Caco-2 (cell line): Measurements from ENCODE around the gene FGF14. TPM values are rescaled to one million over a fixed set of nuclear protein-coding genes. Genes with fewer than 3 reads are reported as not detected.

Experiments
- BruUV-seq: library from RNA; stranded (reverse); fragments of 400-500 nt; replicated peaks from 2 replicates; lab custom pipeline; 2021; lab: Mats Ljungman, UMichigan
- CTCF ChIA-PET: fragments of 300-600 bp; sonication (Branson Sonifier 250); formaldehyde crosslinking; loops from one replicate; lab custom pipeline; 2022; ENCODE audit warnings: antibody characterized with exemption; lab: Charles Lee
- POLR2A ChIA-PET: fragments of 300-600 bp; sonication (Branson Sonifier 250); formaldehyde crosslinking; loops from one replicate; lab custom pipeline; 2022; ENCODE audit warnings: antibody characterized with exemption; lab: Charles Lee
- DNase-seq, 2 experiments: peaks; one replicate each; pipeline versions ENCODE4 v3.0.0 to v3.0.0-alpha.2; 2020 to 2022
- H3K27me3 ChIP-seq: replicated peaks from 2 replicates; pipeline ENCODE4 v1.6.0; 2011; ENCODE audit warnings: low read length; ENCODE audit not compliant: control insufficient read depth, insufficient read depth
- H3K36me3 ChIP-seq: 2 replicates; pipeline ENCODE4 v1.5.1; 2011; ENCODE audit warnings: low read length; ENCODE audit not compliant: control insufficient read depth, insufficient read depth
- H3K4me1 ChIP-seq: fragments of 250-450 bp; sonication (Bioruptor Pico); 2 replicates; pipeline ENCODE4 v1.5.1; 2020; ENCODE audit warnings: mild to moderate bottlenecking
- H3K4me3 ChIP-seq: 2 replicates; pipeline ENCODE4 v1.5.1; 2011; ENCODE audit warnings: low read depth, mild to moderate bottlenecking, control low read depth, low read length
- H3K9me3 ChIP-seq: fragments of 250-450 bp; sonication (Bioruptor Pico); 2 replicates; pipeline ENCODE4 v1.5.1; 2020; ENCODE audit warnings: mild to moderate bottlenecking, moderate library complexity
- H3K27ac Mint-ChIP-seq: one replicate; pipeline ENCODE4 v1.8.0; 2022; ENCODE audit warnings: mixed read lengths; ENCODE audit not compliant: unreplicated experiment
- H3K27me3 Mint-ChIP-seq: one replicate; pipeline ENCODE4 v1.8.0; 2022; ENCODE audit warnings: mixed read lengths; ENCODE audit not compliant: insufficient read depth, unreplicated experiment
- H3K36me3 Mint-ChIP-seq: one replicate; pipeline ENCODE4 v1.8.0; 2022; ENCODE audit warnings: mild to moderate bottlenecking, mixed read lengths; ENCODE audit not compliant: insufficient read depth, unreplicated experiment
- H3K4me1 Mint-ChIP-seq: one replicate; pipeline ENCODE4 v1.8.0; 2022; ENCODE audit warnings: low read depth, mixed read lengths; ENCODE audit not compliant: unreplicated experiment
- H3K4me3 Mint-ChIP-seq: one replicate; pipeline ENCODE4 v1.8.0; 2022; ENCODE audit warnings: mild to moderate bottlenecking, moderate library complexity, mixed read lengths; ENCODE audit not compliant: unreplicated experiment
- H3K9me3 Mint-ChIP-seq: one replicate; pipeline ENCODE4 v1.8.0; 2022; ENCODE audit warnings: mixed read lengths; ENCODE audit not compliant: unreplicated experiment
- CTCF ChIP-seq, 2 experiments: fragments of 200-600 bp in 1 of 2; IDR thresholded peaks; 1 replicate in 1 of 2; 2 replicates in 1 of 2; pipeline versions ENCODE4 v1.5.1 to v1.8.0; 2011 to 2022; ENCODE audit warnings: antibody characterized with exemption in 1 of 2, control low read depth in 1 of 2, inconsistent platforms in 1 of 2, low read depth in 1 of 2, low read length in 1 of 2, mild to moderate bottlenecking in 1 of 2, moderate library complexity in 1 of 2; ENCODE audit not compliant: insufficient read depth in 1 of 2, severe bottlenecking in 1 of 2, unreplicated experiment in 1 of 2
- intact Hi-C: fragments of 100-400 bp; cut with micrococcal nuclease; formaldehyde crosslinking; loops from one replicate; pipeline ENCODE4 v1.10.0; 2022; ENCODE audit not compliant: unreplicated experiment
- total RNA-seq: library from RNA; stranded (reverse); gene quantifications from 2 replicates; pipeline ENCODE4 v1.2.3, GENCODE V29; 2022

The FGF14 gene
- total RNA-seq, 1 experiment from 2014 or later = not detected

- TF ChIP-seq CTCF (IDR thresholded peaks at IDR 0.05; ENCODE audit: insufficient read depth in 1 of 2, low read depth in 1 of 2, low read length in 1 of 2, severe bottlenecking in 1 of 2, unreplicated experiment in 1 of 2) = no peak
- no peaks in the 10 kb centered on the region for H3K27me3 ChIP-seq
- no TSS peak for BruUV-seq
- Mint-ChIP-seq H3K9me3 (no peaks in the 10 kb centered on the region), H3K27ac (no peak overlapping the region), H3K4me3 (no peak overlapping the region), H3K27me3 (peaks cover 4% of the 10 kb centered on the region), H3K4me1 (no peaks in the 10 kb centered on the region), H3K36me3 (no peaks in the 10 kb centered on the region)
- H3K4me1 ChIP-seq = no peaks in the 10 kb centered on the region
- ChIA-PET POLR2A (no interaction called here), CTCF (no interaction called here)
- H3K36me3 ChIP-seq = no peaks in the 10 kb centered on the region
- no peak for DNase-seq
- intact Hi-C loops = loop anchor here (10.0 kb wide), 1 partner anchor 337 kb away; no protein-coding TSS in a partner anchor
- H3K4me3 ChIP-seq = no peak overlapping the region
- H3K9me3 ChIP-seq = no peaks in the 10 kb centered on the region
Measured at GRCh38 chr13:102147353-102147752, 254.5 kb downstream of the FGF14 start.

- DNase-seq = no peak
- Histone ChIP-seq H3K4me1 (no peaks in the 10 kb centered on the region), H3K36me3 (no peaks in the 10 kb centered on the region), H3K9me3 (no peaks in the 10 kb centered on the region), H3K4me3 (no peak overlapping the region), H3K27me3 (no peaks in the 10 kb centered on the region)
- peaks cover 4% of the 10 kb centered on the region for H3K27me3 Mint-ChIP-seq
- H3K27ac Mint-ChIP-seq = no peak overlapping the region
- intact Hi-C loops = loop anchor here (10.0 kb wide), 1 partner anchor 339 kb away; no protein-coding TSS in a partner anchor
- H3K4me3 Mint-ChIP-seq = no peak overlapping the region
- no peaks in the 10 kb centered on the region for H3K4me1 Mint-ChIP-seq
- BruUV-seq = no TSS peak
- TF ChIP-seq CTCF (IDR thresholded peaks at IDR 0.05; ENCODE audit: insufficient read depth in 1 of 2, low read depth in 1 of 2, low read length in 1 of 2, severe bottlenecking in 1 of 2, unreplicated experiment in 1 of 2) = no peak
- H3K36me3 Mint-ChIP-seq = no peaks in the 10 kb centered on the region
- POLR2A ChIA-PET = no interaction called here
- H3K9me3 Mint-ChIP-seq = no peaks in the 10 kb centered on the region
- CTCF ChIA-PET = no interaction called here
Measured at GRCh38 chr13:102145750-102146149, 256.1 kb downstream of the FGF14 start.

DNA sequence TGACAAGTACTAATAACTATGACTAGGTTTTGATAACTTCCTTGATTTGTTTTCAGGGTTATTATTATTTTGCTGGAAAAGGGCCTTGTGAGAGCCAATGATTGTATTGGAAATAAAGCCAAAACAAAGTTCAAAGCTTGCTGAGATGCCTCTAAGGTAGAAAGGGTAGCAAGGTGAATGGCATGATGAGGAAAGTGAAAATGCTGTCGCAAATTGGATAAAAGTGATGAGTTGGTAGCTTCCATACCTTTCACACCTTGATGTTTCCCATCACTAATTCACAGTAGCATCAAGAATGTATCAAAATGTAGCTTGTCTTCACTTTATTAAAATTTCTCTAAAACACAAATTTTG, 259.4 kb downstream of the FGF14 start:
- no peaks in the 10 kb centered on the region for H3K9me3 ChIP-seq
- no peak for DNase-seq
- Mint-ChIP-seq H3K27me3 (peaks cover 2% of the 10 kb centered on the region), H3K36me3 (no peaks in the 10 kb centered on the region), H3K4me3 (no peak overlapping the region), H3K9me3 (no peaks in the 10 kb centered on the region), H3K27ac (no peak overlapping the region), H3K4me1 (no peaks in the 10 kb centered on the region)
- TF ChIP-seq CTCF (IDR thresholded peaks at IDR 0.05; ENCODE audit: insufficient read depth in 1 of 2, low read depth in 1 of 2, low read length in 1 of 2, severe bottlenecking in 1 of 2, unreplicated experiment in 1 of 2) = no peak
- no peaks in the 10 kb centered on the region for H3K36me3 ChIP-seq
- no peaks in the 10 kb centered on the region for H3K4me1 ChIP-seq
- ChIA-PET POLR2A (no interaction called here), CTCF (interaction anchor here (1.3 to 2.4 kb wide), 2 partner anchors 51 to 413 kb away, joined by 3 to 10 read pairs; no protein-coding TSS in a partner anchor)
- intact Hi-C loops = loop anchor here (10.0 kb wide), 1 partner anchor 342 kb away; no protein-coding TSS in a partner anchor
- no peak overlapping the region for H3K4me3 ChIP-seq
- H3K27me3 ChIP-seq = no peaks in the 10 kb centered on the region
- no TSS peak for BruUV-seq
